Mesendoderm (in vitro differentiated cells): ENCODE data around the gene ADAMTS4.

ENCODE experiments used
- DNase-seq: peaks from one replicate; pipeline ENCODE4 v3.0.0; 2013
- H2AK5ac ChIP-seq: 2 replicates; pipeline ENCODE4 v1.6.1; 2013; ENCODE audit warnings: low read length, inconsistent platforms
- H2BK120ac ChIP-seq: 2 replicates; pipeline ENCODE4 v1.6.1; 2013; ENCODE audit warnings: low read depth, mild to moderate bottlenecking, low read length, moderate library complexity, mixed read lengths
- H2BK15ac ChIP-seq: replicated peaks from 2 replicates; pipeline ENCODE4 v1.6.1; 2013; ENCODE audit warnings: low read depth, mild to moderate bottlenecking, moderate library complexity
- H2BK5ac ChIP-seq: 2 replicates; pipeline ENCODE4 v1.6.1; 2013; ENCODE audit warnings: low read length, inconsistent platforms
- H3K18ac ChIP-seq: 2 replicates; pipeline ENCODE4 v1.6.1; 2013; ENCODE audit warnings: mild to moderate bottlenecking, low read length, mixed read lengths
- H3K23ac ChIP-seq: one replicate; pipeline ENCODE4 v1.6.1; 2013; ENCODE audit warnings: low read length
- H3K27ac ChIP-seq: 2 replicates; pipeline ENCODE4 v1.5.1; 2013; ENCODE audit warnings: low read depth, mild to moderate bottlenecking, inconsistent platforms, low read length, moderate library complexity
- H3K27me3 ChIP-seq: 2 replicates; pipeline ENCODE4 v1.6.1; 2013; ENCODE audit warnings: low read length, control low read depth, mild to moderate bottlenecking, inconsistent platforms; ENCODE audit not compliant: insufficient read depth, poor library complexity
- H3K36me3 ChIP-seq: 2 replicates; pipeline ENCODE4 v1.6.1; 2013; ENCODE audit warnings: low read length, inconsistent platforms; ENCODE audit not compliant: control insufficient read depth, insufficient read depth
- H3K4ac ChIP-seq: one replicate; pipeline ENCODE4 v1.6.1; 2013; ENCODE audit warnings: low read depth, mild to moderate bottlenecking, low read length, moderate library complexity
- H3K4me1 ChIP-seq: 2 replicates; pipeline ENCODE4 v1.6.1; 2013; ENCODE audit warnings: low read depth, low read length, inconsistent platforms; ENCODE audit not compliant: control insufficient read depth
- H3K4me2 ChIP-seq: 2 replicates; pipeline ENCODE4 v1.6.1; 2013; ENCODE audit warnings: low read length
- H3K4me3 ChIP-seq: 2 replicates; pipeline ENCODE4 v1.5.1; 2013; ENCODE audit warnings: mild to moderate bottlenecking, low read length
- H3K56ac ChIP-seq: one replicate; pipeline ENCODE4 v1.6.1; 2013; ENCODE audit warnings: low read length
- H3K79me1 ChIP-seq: 2 replicates; pipeline ENCODE4 v1.6.1; 2013; ENCODE audit warnings: low read length, inconsistent platforms
- H3K79me2 ChIP-seq: 2 replicates; pipeline ENCODE4 v1.6.1; 2013; ENCODE audit warnings: mild to moderate bottlenecking, low read length; ENCODE audit not compliant: control insufficient read depth, insufficient read depth
- H3K9ac ChIP-seq: 2 replicates; pipeline ENCODE4 v1.6.1; 2013; ENCODE audit warnings: low read length, inconsistent platforms
- H4K5ac ChIP-seq: one replicate; pipeline ENCODE4 v1.6.1; 2013; ENCODE audit warnings: low read length
- H4K8ac ChIP-seq: one replicate; pipeline ENCODE4 v1.6.1; 2013; ENCODE audit warnings: low read depth, mild to moderate bottlenecking, control low read depth, low read length, moderate library complexity
- WGBS: extraction: QIAGEN DNeasy Blood & Tissue Kit; methylation state at CpG from one replicate; pipeline ENCODE4 v1.1.7; 2013; ENCODE audit warnings: low lambda C conversion rate, missing lambda C conversion rate; ENCODE audit not compliant: insufficient coverage; ENCODE audit errors: extremely low coverage; 5-methylcytosine and 5-hydroxymethylcytosine counted together

ADAMTS4 gene

GRCh38 chr1:161227196-161227871 is 28.5 kb upstream of the ADAMTS4 start:
- H4K8ac ChIP-seq = no peak overlapping the region
- no peak overlapping the region for H2BK15ac ChIP-seq
- H3K36me3 ChIP-seq = no peaks in the 10 kb centered on the region
- no peak overlapping the region for H2BK120ac ChIP-seq
- peak overlapping the region; percentile 85 for H3K4me2 ChIP-seq
- peak overlapping the region; percentile 84 for H3K9ac ChIP-seq
- no peak overlapping the region for H3K4ac ChIP-seq
- H3K79me2 ChIP-seq = no peaks in the 10 kb centered on the region
- no CpG with 5 or more reads among the region's 11 CpGs for WGBS
- peaks cover 3% of the 10 kb centered on the region for H3K4me1 ChIP-seq
- peak overlapping the region; percentile 81 for H2BK5ac ChIP-seq
- H3K27ac ChIP-seq = no peak overlapping the region
- no peaks in the 10 kb centered on the region for H3K27me3 ChIP-seq
- peak; percentile 77 for DNase-seq
- peak overlapping the region; percentile 91 for H2AK5ac ChIP-seq
- peak overlapping the region; percentile 96 for H3K56ac ChIP-seq
- H3K79me1 ChIP-seq = no peaks in the 10 kb centered on the region
- no peak overlapping the region for H4K5ac ChIP-seq
- H3K23ac ChIP-seq = no peak overlapping the region
- H3K4me3 ChIP-seq = no peak overlapping the region
- no peak overlapping the region for H3K18ac ChIP-seq

- WGBS = no CpG with 5 or more reads among the region's 3 CpGs
- no peak overlapping the region for H3K4ac ChIP-seq
- H2BK15ac ChIP-seq = no peak overlapping the region
Observed at GRCh38 chr1:161226759-161227158, 27.9 kb upstream of the ADAMTS4 start.

GRCh38 chr1:161226320-161226711 is 27.5 kb upstream of the ADAMTS4 start:
- no peaks in the 10 kb centered on the region for H3K36me3 ChIP-seq
- peak overlapping the region; percentile 84 for H3K9ac ChIP-seq
- no peak overlapping the region for H2BK120ac ChIP-seq
- no peak overlapping the region for H2AK5ac ChIP-seq
- H3K79me2 ChIP-seq = no peaks in the 10 kb centered on the region
- no peak for DNase-seq
- no peaks in the 10 kb centered on the region for H3K27me3 ChIP-seq
- peak overlapping the region; percentile 60 for H4K8ac ChIP-seq
- no peak overlapping the region for H3K27ac ChIP-seq
- peak overlapping the region; percentile 96 for H3K56ac ChIP-seq
- peak overlapping the region; percentile 61 for H3K18ac ChIP-seq
- H3K23ac ChIP-seq = no peak overlapping the region
- no peaks in the 10 kb centered on the region for H3K79me1 ChIP-seq
- no CpG with 5 or more reads among the region's 15 CpGs for WGBS
- H2BK15ac ChIP-seq = no peak overlapping the region
- peaks cover 3% of the 10 kb centered on the region for H3K4me1 ChIP-seq
- H2BK5ac ChIP-seq = peak overlapping the region; percentile 81
- H3K4ac ChIP-seq = no peak overlapping the region
- H3K4me3 ChIP-seq = peak overlapping the region; percentile 83
- H4K5ac ChIP-seq = no peak overlapping the region
- peak overlapping the region; percentile 85 for H3K4me2 ChIP-seq

More at GRCh38 chr1:161226759-161227158, 27.9 kb upstream of the ADAMTS4 start:
- Histone ChIP-seq H3K79me2 (no peaks in the 10 kb centered on the region), H3K9ac (peak overlapping the region; percentile 84), H4K5ac (no peak overlapping the region), H2BK120ac (no peak overlapping the region), H3K23ac (no peak overlapping the region), H3K4me3 (no peak overlapping the region), H3K27ac (no peak overlapping the region), H3K27me3 (no peaks in the 10 kb centered on the region), H3K18ac (no peak overlapping the region), H3K4me2 (peak overlapping the region; percentile 85), H4K8ac (peak overlapping the region; percentile 60), H2AK5ac (peak overlapping the region; percentile 91), H3K4me1 (peaks cover 3% of the 10 kb centered on the region), H2BK5ac (no peak overlapping the region), H3K79me1 (no peaks in the 10 kb centered on the region), H3K36me3 (no peaks in the 10 kb centered on the region), H3K56ac (peak overlapping the region; percentile 96)
- no peak for DNase-seq

- Histone ChIP-seq H3K4me3 (peak within 1 kb of the TSS; percentile 83), H3K4me2 (peak within 1 kb of the TSS; percentile 85), H3K9ac (peak within 1 kb of the TSS; percentile 84), H3K18ac (peak within 1 kb of the TSS; percentile 61), H3K79me1 (no peaks in the 10 kb centered on the region), H2BK120ac (no peak within 1 kb of the TSS), H3K27me3 (no peaks in the 10 kb centered on the region), H3K23ac (no peak within 1 kb of the TSS), H2BK15ac (no peak within 1 kb of the TSS), H4K8ac (peak within 1 kb of the TSS; percentile 60), H3K36me3 (no peaks in the 10 kb centered on the region), H3K56ac (peak within 1 kb of the TSS; percentile 96), H4K5ac (no peak within 1 kb of the TSS), H3K4me1 (peaks cover 3% of the 10 kb centered on the region), H2AK5ac (peak within 1 kb of the TSS; percentile 91), H3K27ac (peak within 1 kb of the TSS; percentile 37), H3K4ac (no peak within 1 kb of the TSS), H3K79me2 (no peaks in the 10 kb centered on the region), H2BK5ac (peak within 1 kb of the TSS; percentile 81)
- WGBS = no CpG with 5 or more reads among the region's 16 CpGs
- DNase-seq = peak; percentile 100
Observed at GRCh38 chr1:161225534-161226319, 26.9 kb upstream of the ADAMTS4 start, which contains the start of gene TOMM40L. Gene TOMM40L (plus strand): TSS chr1:161226060. CDS start chr1:161226490, 430 bp downstream.

- no peak overlapping the region for H3K23ac ChIP-seq
- peak overlapping the region; percentile 28 for H3K18ac ChIP-seq
- no peak overlapping the region for H2BK5ac ChIP-seq
- no peak overlapping the region for H3K4me2 ChIP-seq
- H3K79me2 ChIP-seq = no peaks in the 10 kb centered on the region
- H3K56ac ChIP-seq = peak overlapping the region; percentile 29
- H3K27ac ChIP-seq = peak overlapping the region; percentile 37
- no peak overlapping the region for H2BK15ac ChIP-seq
- H3K4me1 ChIP-seq = peaks cover 3% of the 10 kb centered on the region
- H2BK120ac ChIP-seq = no peak overlapping the region
- H3K9ac ChIP-seq = no peak overlapping the region
- no peak overlapping the region for H3K4me3 ChIP-seq
- no peak for DNase-seq
- no peaks in the 10 kb centered on the region for H3K27me3 ChIP-seq
- no peak overlapping the region for H2AK5ac ChIP-seq
- H4K5ac ChIP-seq = no peak overlapping the region
- H3K36me3 ChIP-seq = no peaks in the 10 kb centered on the region
- H3K4ac ChIP-seq = no peak overlapping the region
- peak overlapping the region; percentile 59 for H4K8ac ChIP-seq
- no CpG with 5 or more reads among the region's 7 CpGs for WGBS
- no peaks in the 10 kb centered on the region for H3K79me1 ChIP-seq
Observed at GRCh38 chr1:161225178-161225533, 26.3 kb upstream of the ADAMTS4 start.
